Thyroid gland (tissue), 4 donors: ENCODE data around the gene CHML. TPM values are rescaled to one million over a fixed set of nuclear protein-coding genes. Genes with fewer than 3 reads are reported as not detected.

Experiments
- DNase-seq, 2 donors: peaks; one replicate each; pipeline ENCODE4 v3.0.0-alpha.2; 2019
- H3K27ac ChIP-seq, 3 donors: fragments of 200-600 bp; sonication (generic); 1 replicate in 2 of 3; 2 replicates in 1 of 3; pipeline ENCODE4 v1.5.1; 2016 to 2019; ENCODE audit warnings: mild to moderate bottlenecking in 1 of 3, moderate library complexity in 1 of 3
- H3K27me3 ChIP-seq: fragments of 200-600 bp; sonication (generic); one replicate; pipeline ENCODE4 v1.5.1; 2019
- H3K36me3 ChIP-seq, 2 donors: fragments of 200-600 bp; sonication (generic); one replicate each; pipeline ENCODE4 v1.5.1; 2016 to 2019
- H3K4me1 ChIP-seq, 2 donors: fragments of 200-600 bp; sonication (generic); one replicate each; pipeline ENCODE4 v1.5.1; 2017 to 2019
- H3K4me3 ChIP-seq, 3 donors: fragments of 200-600 bp; sonication (generic); replicated peaks in 1 of 3; 1 replicate in 2 of 3; 2 replicates in 1 of 3; pipeline ENCODE4 v1.5.1; 2016; ENCODE audit warnings: mild to moderate bottlenecking in 1 of 3
- H3K9me3 ChIP-seq: fragments of 200-600 bp; sonication (generic); one replicate; pipeline ENCODE4 v1.5.1; 2017
- CTCF ChIP-seq, 6 experiments: fragments of 200-600 bp in 3 of 6; fragments of 450-650 bp in 3 of 6; sonication (generic) in 3 of 6; IDR thresholded peaks; one replicate each; pipeline ENCODE4 v1.5.1; 2016 to 2019; ENCODE audit warnings: antibody characterized with exemption in 6 of 6, mild to moderate bottlenecking in 2 of 6, inconsistent platforms in 1 of 6, moderate library complexity in 1 of 6
- POLR2A ChIP-seq, 2 donors: fragments of 450-650 bp; IDR thresholded peaks; one replicate each; pipeline ENCODE4 v1.6.1; 2017; ENCODE audit warnings: antibody characterized with exemption in 2 of 2, mild to moderate bottlenecking in 2 of 2, moderate library complexity in 1 of 2
- WGBS, 2 donors: methylation state at CpG; one replicate each; pipeline ENCODE4 v1.1.5; 2017; 5-methylcytosine and 5-hydroxymethylcytosine counted together
- intact Hi-C: fragments of 100-400 bp; cut with DNase I; formaldehyde crosslinking; loops from one replicate; pipeline ENCODE4 v1.15.1; 2023
- total RNA-seq, 4 donors: library from RNA; depleted of rRNA; stranded (reverse); fragments of >200 nt; gene quantifications; one replicate each; pipeline ENCODE4 v1.2.3, GENCODE V29; 2016

Gene CHML
- total RNA-seq, 4 donors from 2014 or later = 7.9 to 13.9 (median 11.3) TPM

- DNase-seq = no peak
- Histone ChIP-seq H3K9me3 (no peaks in the 10 kb centered on the region), H3K4me3 (no peak overlapping the region), H3K36me3 (no peaks in the 10 kb centered on the region), H3K4me1 (no peaks in the 10 kb centered on the region), H3K27ac (no peak overlapping the region), H3K27me3 (no peaks in the 10 kb centered on the region)
- no peak for TF ChIP-seq POLR2A (IDR thresholded peaks at IDR 0.05)
- TF ChIP-seq CTCF (IDR thresholded peaks at IDR 0.05) = no peak
- intact Hi-C loops = loop anchor here (10.0 kb wide), 1 partner anchor 223 kb away; no protein-coding TSS in a partner anchor
- 85 to 92% methylated on average over 1 of the region's 1 CpG for WGBS, 2 donors
Observed at GRCh38 chr1:241611736-241612135, 28.4 kb downstream of the CHML start.

- Histone ChIP-seq H3K9me3 (no peaks in the 10 kb centered on the region), H3K4me1 (no peaks in the 10 kb centered on the region), H3K27ac (no peak overlapping the region), H3K4me3 (no peak overlapping the region), H3K27me3 (no peaks in the 10 kb centered on the region), H3K36me3 (no peaks in the 10 kb centered on the region)
- intact Hi-C loops = loop anchor here (10.0 kb wide), 1 partner anchor 224 kb away; no protein-coding TSS in a partner anchor
- TF ChIP-seq CTCF (IDR thresholded peaks at IDR 0.05) (peak in 5 of 6 experiments; percentile 27 to 75 (median 57)), POLR2A (IDR thresholded peaks at IDR 0.05) (no peak)
- no peak for DNase-seq
- 19 to 24% methylated on average over 3 of the region's 3 CpGs for WGBS, 2 donors
Observed at GRCh38 chr1:241611063-241611462, 29.1 kb downstream of the CHML start.

GRCh38 chr1:241610056-241610815, 29.9 kb downstream of the CHML start:
- DNase-seq = no peak
- Histone ChIP-seq H3K27ac (no peak overlapping the region), H3K36me3 (no peaks in the 10 kb centered on the region), H3K9me3 (no peaks in the 10 kb centered on the region), H3K4me1 (no peaks in the 10 kb centered on the region), H3K27me3 (no peaks in the 10 kb centered on the region), H3K4me3 (no peak overlapping the region)
- TF ChIP-seq CTCF (IDR thresholded peaks at IDR 0.05) (no peak), POLR2A (IDR thresholded peaks at IDR 0.05) (no peak)
- intact Hi-C loops = loop anchor here (10.0 kb wide), 1 partner anchor 225 kb away; no protein-coding TSS in a partner anchor
- 48 to 49% methylated on average over 8 of the region's 8 CpGs for WGBS, 2 donors

GRCh38 chr1:241608379-241609033, 31.7 kb downstream of the CHML start:
- H3K36me3 ChIP-seq = no peaks in the 10 kb centered on the region
- no peaks in the 10 kb centered on the region for H3K27me3 ChIP-seq
- no peak overlapping the region for H3K4me3 ChIP-seq
- H3K4me1 ChIP-seq = no peaks in the 10 kb centered on the region
- TF ChIP-seq CTCF (IDR thresholded peaks at IDR 0.05) (no peak), POLR2A (IDR thresholded peaks at IDR 0.05) (no peak)
- 75 to 77% methylated on average over 3 of the region's 3 CpGs for WGBS, 2 donors
- no peak for DNase-seq
- H3K27ac ChIP-seq = no peak overlapping the region
- no peaks in the 10 kb centered on the region for H3K9me3 ChIP-seq
- intact Hi-C loops = no loop called here

GRCh38 chr1:241607497-241607896, 32.7 kb downstream of the CHML start:
- no peak for DNase-seq
- no peak overlapping the region for H3K27ac ChIP-seq
- no peaks in the 10 kb centered on the region for H3K4me1 ChIP-seq
- intact Hi-C loops = no loop called here
- H3K4me3 ChIP-seq = no peak overlapping the region
- no peaks in the 10 kb centered on the region for H3K9me3 ChIP-seq
- H3K36me3 ChIP-seq = no peaks in the 10 kb centered on the region
- H3K27me3 ChIP-seq = no peaks in the 10 kb centered on the region
- no peak for TF ChIP-seq POLR2A (IDR thresholded peaks at IDR 0.05)
- no peak for TF ChIP-seq CTCF (IDR thresholded peaks at IDR 0.05)
